Activated CD8-positive, alpha-beta memory T cell treated with anti-CD3 and anti-CD28 coated beads, Interleukin-2, amount 50 U/mL, for 1 hour (primary cell): ENCODE measurements around the gene HYAL2.

Experiments used
- DNase-seq: peaks from one replicate; pipeline ENCODE4 v3.0.0-alpha.2; 2020; ENCODE audit errors: extremely low read depth

HYAL2 gene

GRCh38 chr3:50350527-50351322 lies 28.2 kb upstream of the HYAL2 start, which contains the start of the genes CYB561D2 and NPRL2:
CYB561D2 (plus strand) TSS chr3:50350862; CDS start chr3:50351434, 572 bp downstream.
NPRL2 (minus strand) TSS chr3:50350775; CDS start chr3:50350652, 123 bp downstream.
- DNase-seq: peak; percentile 87

- DNase-seq: no peak
These were observed 27.6 kb upstream of the HYAL2 start for GRCh38 chr3:50350213-50350526.

- DNase-seq: no peak
These were observed 24.8 kb upstream of the HYAL2 start for GRCh38 chr3:50347187-50347813.

- no peak for DNase-seq
These were observed 23.2 kb upstream of the HYAL2 start, which contains the start of gene ZMYND10 for GRCh38 chr3:50345586-50346234. ZMYND10 (minus strand) TSS chr3:50345732; CDS start chr3:50345579, 153 bp downstream.

- DNase-seq: no peak
These were observed 22.5 kb upstream of the HYAL2 start for GRCh38 chr3:50345008-50345407.

- no peak for DNase-seq
These were observed 20.5 kb upstream of the HYAL2 start for GRCh38 chr3:50342813-50343633.

- no peak for DNase-seq
These were observed 19.6 kb upstream of the HYAL2 start for GRCh38 chr3:50341996-50342650.

- DNase-seq: no peak
These were observed 19.0 kb upstream of the HYAL2 start for GRCh38 chr3:50341537-50341936.

GRCh38 chr3:50340448-50341329 lies 18.1 kb upstream of the HYAL2 start, which contains the start of gene RASSF1:
RASSF1 (minus strand) TSS chr3:50340836; CDS start chr3:50340805, 31 bp downstream.
- DNase-seq: no peak

- no peak for DNase-seq
These were observed 17.6 kb upstream of the HYAL2 start for GRCh38 chr3:50340147-50340447.

- no peak for DNase-seq
These were observed 17.1 kb upstream of the HYAL2 start for GRCh38 chr3:50339485-50340146.

- no peak for DNase-seq
These were observed 16.4 kb upstream of the HYAL2 start for GRCh38 chr3:50338965-50339364.

- peak; percentile 84 for DNase-seq
These were observed 14.8 kb upstream of the HYAL2 start for GRCh38 chr3:50337175-50337861.

GRCh38 chr3:50336452-50337174 lies 14.1 kb upstream of the HYAL2 start:
- DNase-seq: no peak

GRCh38 chr3:50334339-50335075 lies 12.0 kb upstream of the HYAL2 start:
- no peak for DNase-seq

GRCh38 chr3:50333744-50334328 lies 11.3 kb upstream of the HYAL2 start:
- DNase-seq: no peak

- DNase-seq: no peak
These were observed 8.9 kb upstream of the HYAL2 start for GRCh38 chr3:50331364-50331907.
